Suprapubic skin (tissue), 4 donors: ENCODE measurements around the gene UBE2J1. TPM values are rescaled to one million over a fixed set of nuclear protein-coding genes. Genes with fewer than 3 reads are reported as not detected.
A peak's percentile ranks its signal among the peaks of the same experiment; 100 is the strongest.
"Not testable (repeated sequence)": the region's sequence is repeated elsewhere in the genome, so short reads cannot be mapped to it uniquely, and the experiment has no call there.

Experiments used
- DNase-seq, 2 donors: peaks; one replicate each; pipeline ENCODE4 v3.0.0-alpha.2; 2019; ENCODE audit warnings: low spot score in 2 of 2
- H3K27ac ChIP-seq: fragments of 200-600 bp; sonication (generic); one replicate; pipeline ENCODE4 v1.5.1; 2019
- H3K27me3 ChIP-seq: fragments of 200-600 bp; sonication (generic); one replicate; pipeline ENCODE4 v1.5.1; 2019
- H3K36me3 ChIP-seq: fragments of 200-600 bp; sonication (generic); one replicate; pipeline ENCODE4 v1.5.1; 2019
- H3K4me1 ChIP-seq: fragments of 200-600 bp; sonication (generic); one replicate; pipeline ENCODE4 v1.5.1; 2019
- H3K4me3 ChIP-seq: fragments of 200-600 bp; sonication (generic); one replicate; pipeline ENCODE4 v1.5.1; 2019; ENCODE audit warnings: mild to moderate bottlenecking
- H3K9me3 ChIP-seq: fragments of 200-600 bp; sonication (generic); one replicate; pipeline ENCODE4 v1.5.1; 2019
- CTCF ChIP-seq, 2 donors: fragments of 200-600 bp in 1 of 2; fragments of 450-650 bp in 1 of 2; sonication (generic) in 1 of 2; IDR thresholded peaks; one replicate each; pipeline ENCODE4 v1.5.1; 2016 to 2019; ENCODE audit warnings: antibody characterized with exemption in 2 of 2, mild to moderate bottlenecking in 1 of 2, moderate library complexity in 1 of 2
- EP300 ChIP-seq: sonication (generic); formaldehyde crosslinking; IDR thresholded peaks from one replicate; pipeline ENCODE4 v1.6.1; 2017; ENCODE audit warnings: antibody characterized with exemption
- POLR2A ChIP-seq, 2 donors: fragments of 450-650 bp; IDR thresholded peaks; one replicate each; pipeline ENCODE4 v1.6.1; 2017; ENCODE audit warnings: antibody characterized with exemption in 2 of 2, mild to moderate bottlenecking in 2 of 2, moderate library complexity in 2 of 2
- POLR2AphosphoS5 ChIP-seq, 3 donors: sonication (generic); formaldehyde crosslinking; IDR thresholded peaks; one replicate each; pipeline ENCODE4 v1.6.1; 2017; ENCODE audit warnings: antibody characterized with exemption in 3 of 3
- WGBS: methylation state at CpG from one replicate; pipeline ENCODE4 v1.1.5; 2018; 5-methylcytosine and 5-hydroxymethylcytosine counted together
- total RNA-seq, 4 donors: library from RNA; depleted of rRNA; stranded (reverse); fragments of >200 nt; gene quantifications; one replicate each; pipeline ENCODE4 v1.1.0, GENCODE V29; 2016

The UBE2J1 gene
- total RNA-seq, 4 donors from 2014 or later = 18.7 to 26.1 (median 20.6) TPM

GRCh38 chr6:89311853-89312531 lies 40.5 kb downstream of the UBE2J1 start:
- H3K36me3 ChIP-seq = no peaks in the 10 kb centered on the region
- peak in 1 of 2 donors; percentile 60 for TF ChIP-seq CTCF (IDR thresholded peaks at IDR 0.05)
- TF ChIP-seq EP300 = no peak
- TF ChIP-seq POLR2A (IDR thresholded peaks at IDR 0.05) = no peak
- no peak for TF ChIP-seq POLR2AphosphoS5 (IDR thresholded peaks at IDR 0.05)
- H3K4me1 ChIP-seq = peaks cover 28% of the 10 kb centered on the region
- DNase-seq = no peak
- H3K9me3 ChIP-seq = no peaks in the 10 kb centered on the region
- H3K27me3 ChIP-seq = no peaks in the 10 kb centered on the region
- H3K4me3 ChIP-seq = peak overlapping the region; percentile 11
- WGBS = 26% methylated on average over 9 of the region's 9 CpGs
- H3K27ac ChIP-seq = peak overlapping the region; percentile 71

GRCh38 chr6:89311530-89311852 lies 41.0 kb downstream of the UBE2J1 start:
- Histone ChIP-seq H3K4me3 (peak overlapping the region; percentile 11), H3K4me1 (peaks cover 28% of the 10 kb centered on the region), H3K9me3 (no peaks in the 10 kb centered on the region), H3K27me3 (no peaks in the 10 kb centered on the region), H3K36me3 (no peaks in the 10 kb centered on the region), H3K27ac (peak overlapping the region; percentile 71)
- TF ChIP-seq CTCF (IDR thresholded peaks at IDR 0.05) (no peak), POLR2A (IDR thresholded peaks at IDR 0.05) (no peak), EP300 (no peak), POLR2AphosphoS5 (IDR thresholded peaks at IDR 0.05) (no peak)
- DNase-seq = no peak
- 49% methylated on average over 5 of the region's 5 CpGs for WGBS

GRCh38 chr6:89310929-89311328 lies 41.6 kb downstream of the UBE2J1 start:
- WGBS = 54% methylated on average over 10 of the region's 11 CpGs
- Histone ChIP-seq H3K4me3 (no peak overlapping the region), H3K27ac (no peak overlapping the region), H3K4me1 (peaks cover 28% of the 10 kb centered on the region), H3K36me3 (no peaks in the 10 kb centered on the region), H3K27me3 (no peaks in the 10 kb centered on the region), H3K9me3 (no peaks in the 10 kb centered on the region)
- TF ChIP-seq CTCF (IDR thresholded peaks at IDR 0.05) (no peak), POLR2AphosphoS5 (IDR thresholded peaks at IDR 0.05) (no peak)
- no peak for DNase-seq

- WGBS = 76% methylated on average over 9 of the region's 9 CpGs
Observed at GRCh38 chr6:89308525-89309395, 43.8 kb downstream of the UBE2J1 start.

GRCh38 chr6:89304517-89304916 lies 48.0 kb downstream of the UBE2J1 start:
- H3K27ac ChIP-seq, H3K9me3 ChIP-seq: not testable (repeated sequence)
- WGBS = 84% methylated on average over 3 of the region's 3 CpGs

More at GRCh38 chr6:89308525-89309395, 43.8 kb downstream of the UBE2J1 start:
- Histone ChIP-seq H3K4me1 (peaks cover 27% of the 10 kb centered on the region), H3K4me3 (no peak overlapping the region), H3K36me3 (no peaks in the 10 kb centered on the region), H3K9me3 (no peaks in the 10 kb centered on the region), H3K27me3 (no peaks in the 10 kb centered on the region), H3K27ac (no peak overlapping the region)
- DNase-seq = no peak
- TF ChIP-seq EP300 = no peak
- TF ChIP-seq CTCF (IDR thresholded peaks at IDR 0.05) = no peak
- no peak for TF ChIP-seq POLR2AphosphoS5 (IDR thresholded peaks at IDR 0.05)

More at GRCh38 chr6:89304517-89304916, 48.0 kb downstream of the UBE2J1 start:
- not testable (repeated sequence) for H3K4me3 ChIP-seq, H3K4me1 ChIP-seq, H3K36me3 ChIP-seq, H3K27me3 ChIP-seq, DNase-seq
